DND-41 (cell line): ENCODE results near the gene MEGF11.

Experiments used
- ATAC-seq: fragments of 200-7000 bp; cut with Tn5 transposase; 3 replicates; pipeline ENCODE4 v1.9.1; 2021; ENCODE audit warnings: low read depth; ENCODE audit not compliant: insufficient read depth
- DNase-seq: peaks from one replicate; pipeline ENCODE4 v3.0.0-alpha.2; 2020
- H2AFZ ChIP-seq: 2 replicates; pipeline ENCODE4 v1.6.0; 2012; ENCODE audit warnings: low read depth, low read length
- H3K27ac ChIP-seq: 2 replicates; pipeline ENCODE4 v1.5.1; 2012; ENCODE audit warnings: low read length, inconsistent platforms
- H3K27me3 ChIP-seq: fragments of 200-600 bp; sonication (generic); 2 replicates; pipeline ENCODE4 v1.6.0; 2012; ENCODE audit warnings: low read length, mild to moderate bottlenecking, inconsistent platforms; ENCODE audit not compliant: insufficient read depth, poor library complexity
- H3K36me3 ChIP-seq: 2 replicates; pipeline ENCODE4 v1.5.1; 2012; ENCODE audit warnings: low read length, inconsistent platforms; ENCODE audit not compliant: insufficient read depth
- H3K4me1 ChIP-seq: 2 replicates; pipeline ENCODE4 v1.5.1; 2012; ENCODE audit warnings: mild to moderate bottlenecking, low read length; ENCODE audit not compliant: insufficient read depth
- H3K4me2 ChIP-seq: 2 replicates; pipeline ENCODE4 v1.6.0; 2012; ENCODE audit warnings: mild to moderate bottlenecking, moderate library complexity, low read length, inconsistent platforms; ENCODE audit not compliant: insufficient read depth
- H3K4me3 ChIP-seq, 2 experiments: fragments of 200-600 bp in 1 of 2; shearing (Covaris generic) in 1 of 2; 2 replicates each; pipeline ENCODE4 v1.5.1; 2012 to 2016; ENCODE audit warnings: inconsistent platforms in 2 of 2, low read length in 2 of 2, mild to moderate bottlenecking in 2 of 2, low read depth in 1 of 2, moderate library complexity in 1 of 2
- H3K79me2 ChIP-seq: 2 replicates; pipeline ENCODE4 v1.6.0; 2012; ENCODE audit warnings: low read length, inconsistent platforms; ENCODE audit not compliant: insufficient read depth
- H3K9ac ChIP-seq: 2 replicates; pipeline ENCODE4 v1.6.0; 2012; ENCODE audit warnings: low read depth, mild to moderate bottlenecking, inconsistent platforms, low read length, moderate library complexity
- H3K9me3 ChIP-seq: 2 replicates; pipeline ENCODE4 v1.5.1; 2012; ENCODE audit warnings: low read length, moderate library complexity, mild to moderate bottlenecking, inconsistent platforms; ENCODE audit not compliant: insufficient read depth, severe bottlenecking
- H4K20me1 ChIP-seq: 2 replicates; pipeline ENCODE4 v1.6.0; 2012; ENCODE audit warnings: low read length; ENCODE audit not compliant: insufficient read depth
- EZH2 ChIP-seq: IDR thresholded peaks from 3 replicates; pipeline ENCODE4 v1.6.1; 2012; ENCODE audit warnings: borderline replicate concordance, low read depth, mild to moderate bottlenecking, moderate library complexity, low read length, inconsistent platforms; ENCODE audit not compliant: severe bottlenecking
- TF ChIP-seq, protein P1 (sequence below): IDR thresholded peaks from 2 replicates; pipeline ENCODE4 v1.5.1; 2012; ENCODE audit warnings: borderline replicate concordance, low read length, moderate library complexity, mild to moderate bottlenecking; ENCODE audit not compliant: poor library complexity, severe bottlenecking; ENCODE audit errors: extremely low read depth

The MEGF11 gene

DNA sequence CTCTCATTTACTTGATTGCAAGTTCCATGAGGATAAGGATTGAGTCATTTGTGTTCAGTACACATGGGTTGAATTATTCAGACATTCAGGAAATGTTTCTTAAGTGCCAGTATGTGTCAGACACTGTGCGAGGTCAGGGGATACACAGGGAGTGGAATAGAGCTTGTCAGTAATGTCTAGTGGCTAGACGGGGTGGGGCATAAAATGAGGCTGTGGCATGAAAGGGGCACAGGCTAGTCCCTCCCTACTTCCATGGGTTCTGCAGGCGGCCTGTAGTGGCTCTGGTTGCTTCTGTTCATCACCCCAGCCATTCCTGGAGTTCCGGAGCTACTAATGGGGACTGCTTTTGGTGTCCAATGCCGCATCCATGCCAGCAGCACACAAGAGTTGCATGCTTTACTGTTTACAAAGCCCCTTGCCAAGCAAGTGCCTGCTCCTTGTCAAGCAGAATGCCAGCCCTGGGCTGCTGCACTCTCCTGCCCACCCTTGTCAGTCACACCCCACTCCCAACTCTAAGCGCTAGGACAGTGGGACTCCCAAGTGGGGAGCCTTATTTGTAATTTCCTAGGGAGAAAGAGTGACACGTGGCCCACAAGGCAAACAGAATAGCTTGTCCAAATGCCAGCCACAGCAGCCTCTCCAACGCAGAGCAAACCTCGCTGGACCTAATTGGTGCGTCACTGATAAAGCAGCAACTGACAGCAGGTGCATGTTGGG is 313.5 kb downstream of the MEGF11 start:
- no peak overlapping the region for H2AFZ ChIP-seq
- H4K20me1 ChIP-seq: no peaks in the 10 kb centered on the region
- TF ChIP-seq, protein P1, sequence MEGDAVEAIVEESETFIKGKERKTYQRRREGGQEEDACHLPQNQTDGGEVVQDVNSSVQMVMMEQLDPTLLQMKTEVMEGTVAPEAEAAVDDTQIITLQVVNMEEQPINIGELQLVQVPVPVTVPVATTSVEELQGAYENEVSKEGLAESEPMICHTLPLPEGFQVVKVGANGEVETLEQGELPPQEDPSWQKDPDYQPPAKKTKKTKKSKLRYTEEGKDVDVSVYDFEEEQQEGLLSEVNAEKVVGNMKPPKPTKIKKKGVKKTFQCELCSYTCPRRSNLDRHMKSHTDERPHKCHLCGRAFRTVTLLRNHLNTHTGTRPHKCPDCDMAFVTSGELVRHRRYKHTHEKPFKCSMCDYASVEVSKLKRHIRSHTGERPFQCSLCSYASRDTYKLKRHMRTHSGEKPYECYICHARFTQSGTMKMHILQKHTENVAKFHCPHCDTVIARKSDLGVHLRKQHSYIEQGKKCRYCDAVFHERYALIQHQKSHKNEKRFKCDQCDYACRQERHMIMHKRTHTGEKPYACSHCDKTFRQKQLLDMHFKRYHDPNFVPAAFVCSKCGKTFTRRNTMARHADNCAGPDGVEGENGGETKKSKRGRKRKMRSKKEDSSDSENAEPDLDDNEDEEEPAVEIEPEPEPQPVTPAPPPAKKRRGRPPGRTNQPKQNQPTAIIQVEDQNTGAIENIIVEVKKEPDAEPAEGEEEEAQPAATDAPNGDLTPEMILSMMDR: no peak
- TF ChIP-seq EZH2: no peak
- DNase-seq: no peak
- no peaks in the 10 kb centered on the region for H3K9me3 ChIP-seq
- no peak overlapping the region for H3K27ac ChIP-seq
- no peak overlapping the region for H3K9ac ChIP-seq
- no peaks in the 10 kb centered on the region for H3K36me3 ChIP-seq
- no peaks in the 10 kb centered on the region for H3K79me2 ChIP-seq
- no peak overlapping the region for H3K4me2 ChIP-seq
- no peaks in the 10 kb centered on the region for H3K27me3 ChIP-seq
- no peaks in the 10 kb centered on the region for H3K4me1 ChIP-seq
- no peak for ATAC-seq
- no peak overlapping the region for H3K4me3 ChIP-seq

DNA sequence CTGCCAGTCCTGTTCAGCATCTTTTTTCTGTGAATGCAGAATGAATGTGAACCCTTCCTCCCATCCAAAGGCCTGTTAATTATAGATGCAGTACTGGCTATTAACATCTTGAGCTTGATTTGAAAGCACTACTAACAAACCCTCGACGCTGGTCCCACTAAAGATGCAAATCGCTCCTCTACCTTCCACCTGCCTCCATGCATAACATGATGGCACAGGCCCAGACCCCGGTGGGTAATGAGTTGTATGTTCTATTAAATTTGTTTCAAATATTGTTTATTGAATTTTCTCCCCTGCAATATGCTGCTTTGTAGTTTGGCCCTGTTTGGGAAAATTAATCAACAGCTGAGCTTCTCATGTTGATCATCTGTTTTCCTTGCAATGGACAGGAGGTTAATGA is 314.9 kb downstream of the MEGF11 start:
- ATAC-seq: no peak
- H3K27ac ChIP-seq: no peak overlapping the region

DNA sequence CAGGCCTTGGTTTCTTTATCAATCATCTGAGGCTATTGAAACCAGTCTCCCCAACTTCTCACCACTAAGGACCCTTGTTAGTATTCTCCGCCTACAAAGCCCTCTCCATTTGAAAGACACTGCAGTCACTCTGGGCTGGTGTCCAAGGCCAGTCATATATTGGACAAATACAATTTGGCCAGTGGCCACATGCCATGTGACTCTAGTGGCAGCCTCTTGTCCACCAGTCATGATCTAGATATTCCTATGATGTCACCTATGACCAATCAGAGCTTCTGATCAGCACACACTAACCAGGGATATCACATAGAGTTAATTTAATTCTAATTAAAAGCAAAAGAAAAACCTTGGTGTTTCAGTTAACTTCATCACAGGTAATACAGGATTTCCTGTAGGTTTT is 316.1 kb downstream of the MEGF11 start:
- H2AFZ ChIP-seq: no peak overlapping the region
- no peaks in the 10 kb centered on the region for H4K20me1 ChIP-seq
- no peak overlapping the region for H3K27ac ChIP-seq
- DNase-seq (no peak), ATAC-seq (no peak)
- TF ChIP-seq EZH2: no peak
- TF ChIP-seq, protein P1: no peak
- no peaks in the 10 kb centered on the region for H3K36me3 ChIP-seq
- no peak overlapping the region for H3K9ac ChIP-seq
- no peaks in the 10 kb centered on the region for H3K79me2 ChIP-seq
- no peak overlapping the region for H3K4me3 ChIP-seq
- no peaks in the 10 kb centered on the region for H3K4me1 ChIP-seq
- H3K4me2 ChIP-seq: no peak overlapping the region
- H3K27me3 ChIP-seq: no peaks in the 10 kb centered on the region
- H3K9me3 ChIP-seq: no peaks in the 10 kb centered on the region

More for the DNA sequence above, 314.9 kb downstream of the MEGF11 start:
- no peaks in the 10 kb centered on the region for H3K27me3 ChIP-seq
- no peak overlapping the region for H3K4me3 ChIP-seq
- no peak overlapping the region for H3K9ac ChIP-seq
- H2AFZ ChIP-seq: no peak overlapping the region
- H4K20me1 ChIP-seq: no peaks in the 10 kb centered on the region
- no peak for DNase-seq
- no peaks in the 10 kb centered on the region for H3K36me3 ChIP-seq
- no peak overlapping the region for H3K4me2 ChIP-seq
- no peaks in the 10 kb centered on the region for H3K4me1 ChIP-seq
- TF ChIP-seq, protein P1: no peak
- TF ChIP-seq EZH2: no peak
- H3K79me2 ChIP-seq: no peaks in the 10 kb centered on the region
- H3K9me3 ChIP-seq: no peaks in the 10 kb centered on the region
